ENCODE data around the gene SERPINB11. TPM values are rescaled to one million over a fixed set of nuclear protein-coding genes. Genes with fewer than 3 reads are reported as not detected.

SERPINB11 gene
- total and polyA plus RNA-seq, 2 donors (not counting 1 experiment from before 2014, with no cell fraction given): not detected

- H3K4me1 Mint-ChIP-seq: no peaks in the 10 kb centered on the region
- intact Hi-C loops (cut with micrococcal nuclease): no loop called here
- no peak overlapping the region for H3K4me2 ChIP-seq (replicated peaks; ENCODE audit: low read depth, low read length, poor library complexity, severe bottlenecking)
- WGBS (ENCODE audit: insufficient coverage): 92% methylated on average over 1 of the region's 3 CpGs
- H3K4me3 ChIP-seq (ENCODE audit: control extremely low read depth in 1 of 5, extremely low read depth in 1 of 5, insufficient read depth in 1 of 5, low read depth in 2 of 5, low read length in 4 of 5): no peak overlapping the region
- H3K9me3 Mint-ChIP-seq (ENCODE audit: insufficient read depth): no peaks in the 10 kb centered on the region
- ATAC-seq (ENCODE audit: low read depth) (no peak), DNase-seq (no peak)
- H3K4me1 ChIP-seq (ENCODE audit: control insufficient read depth in 2 of 2, insufficient read depth in 2 of 2, low read length in 2 of 2): no peaks in the 10 kb centered on the region
- CTCF ChIA-PET: no interaction called here
- H3K9ac ChIP-seq (ENCODE audit: low read length): no peak overlapping the region
- no peaks in the 10 kb centered on the region for H3K79me2 ChIP-seq (ENCODE audit: control insufficient read depth, insufficient read depth, low read length)
- POLR2A ChIA-PET: no interaction called here
- H2AFZ ChIP-seq (ENCODE audit: insufficient read depth, low read depth, low read length, poor library complexity, severe bottlenecking): no peak overlapping the region
- H3K27ac ChIP-seq (ENCODE audit: low read length in 2 of 2): no peak overlapping the region
- TF ChIP-seq EZH2 (IDR thresholded peaks at IDR 0.05; ENCODE audit: borderline replicate concordance, insufficient read depth, low read depth, low read length, poor library complexity, severe bottlenecking): no peak
- no peak for TF ChIP-seq CTCF (IDR thresholded peaks at IDR 0.05)
- H3K9me3 ChIP-seq (ENCODE audit: control extremely low read depth in 1 of 3, control insufficient read depth in 2 of 3, insufficient read depth in 1 of 3, low read length in 2 of 3): peaks cover 0 to 9% (median 0%) of the 10 kb centered on the region in 3 donors
- no peak overlapping the region for H3K4me3 Mint-ChIP-seq
- H4K20me1 ChIP-seq (ENCODE audit: control insufficient read depth, insufficient read depth, low read length, poor library complexity, severe bottlenecking): no peaks in the 10 kb centered on the region
- peaks cover 11% of the 10 kb centered on the region for H3K27me3 Mint-ChIP-seq
- no peak overlapping the region for H3K27ac Mint-ChIP-seq
- no peaks in the 10 kb centered on the region for H3K36me3 ChIP-seq (replicated peaks in 1 of 2; ENCODE audit: control extremely low read depth in 1 of 2, control insufficient read depth in 1 of 2, extremely low read depth in 1 of 2, insufficient read depth in 2 of 2, low read length in 1 of 2)
- H3K27me3 ChIP-seq (replicated peaks in 1 of 4; ENCODE audit: control extremely low read depth in 1 of 4, control insufficient read depth in 3 of 4, insufficient read depth in 4 of 4, low read length in 3 of 4): no peaks in the 10 kb centered on the region
Observed at GRCh38 chr18:63684718-63685117, 18.0 kb upstream of the SERPINB11 start.

GRCh38 chr18:63686871-63687270 is 15.9 kb upstream of the SERPINB11 start:
- DNase-seq: no peak
- Histone ChIP-seq H3K36me3 (replicated peaks in 1 of 2; ENCODE audit: control extremely low read depth in 1 of 2, control insufficient read depth in 1 of 2, extremely low read depth in 1 of 2, insufficient read depth in 2 of 2, low read length in 1 of 2) (no peaks in the 10 kb centered on the region), H3K27ac (ENCODE audit: low read length in 2 of 2) (no peak overlapping the region), H3K27me3 (replicated peaks in 1 of 4; ENCODE audit: control extremely low read depth in 1 of 4, control insufficient read depth in 3 of 4, insufficient read depth in 4 of 4, low read length in 3 of 4) (no peaks in the 10 kb centered on the region), H3K4me1 (ENCODE audit: control insufficient read depth in 2 of 2, insufficient read depth in 2 of 2, low read length in 2 of 2) (no peaks in the 10 kb centered on the region), H3K4me2 (replicated peaks; ENCODE audit: low read depth, low read length, poor library complexity, severe bottlenecking) (no peak overlapping the region), H2AFZ (ENCODE audit: insufficient read depth, low read depth, low read length, poor library complexity, severe bottlenecking) (no peak overlapping the region), H3K9me3 (ENCODE audit: control extremely low read depth in 1 of 3, control insufficient read depth in 2 of 3, insufficient read depth in 1 of 3, low read length in 2 of 3) (peaks cover 0 to 9% (median 0%) of the 10 kb centered on the region in 3 donors), H4K20me1 (ENCODE audit: control insufficient read depth, insufficient read depth, low read length, poor library complexity, severe bottlenecking) (no peaks in the 10 kb centered on the region), H3K9ac (ENCODE audit: low read length) (no peak overlapping the region), H3K79me2 (ENCODE audit: control insufficient read depth, insufficient read depth, low read length) (no peaks in the 10 kb centered on the region), H3K4me3 (ENCODE audit: control extremely low read depth in 1 of 5, extremely low read depth in 1 of 5, insufficient read depth in 1 of 5, low read depth in 2 of 5, low read length in 4 of 5) (no peak overlapping the region)
- ATAC-seq (ENCODE audit: low read depth): no peak
- TF ChIP-seq CTCF (IDR thresholded peaks at IDR 0.05) (no peak), EZH2 (IDR thresholded peaks at IDR 0.05; ENCODE audit: borderline replicate concordance, insufficient read depth, low read depth, low read length, poor library complexity, severe bottlenecking) (no peak)
- ChIA-PET CTCF (no interaction called here), POLR2A (no interaction called here)
- Mint-ChIP-seq H3K4me3 (no peak overlapping the region), H3K9me3 (ENCODE audit: insufficient read depth) (peaks cover 4% of the 10 kb centered on the region), H3K27ac (no peak overlapping the region), H3K27me3 (peaks cover 11% of the 10 kb centered on the region), H3K4me1 (no peaks in the 10 kb centered on the region)
- intact Hi-C loops (cut with micrococcal nuclease): no loop called here
- WGBS (ENCODE audit: insufficient coverage): no CpG with 5 or more reads among the region's 2 CpGs

Measured in B cell (primary cell).